Panc1 (cell line): ENCODE results near the gene C1RL. TPM values are rescaled to one million over a fixed set of nuclear protein-coding genes. Genes with fewer than 3 reads are reported as not detected.
A peak's percentile ranks its signal among the peaks of the same experiment; 100 is the strongest.

ENCODE experiments used
- ATAC-seq: fragments of 200-7000 bp; cut with Tn5 transposase; 2 replicates; pipeline ENCODE4 v1.9.1; 2020; ENCODE audit warnings: mild to moderate bottlenecking, moderate library complexity
- BruUV-seq: library from RNA; stranded (reverse); fragments of 400-500 nt; replicated peaks from 2 replicates; lab custom pipeline; 2021; lab: Mats Ljungman, UMichigan
- CTCF ChIA-PET: fragments of 300-600 bp; sonication (Branson Sonifier 250); formaldehyde crosslinking; loops from one replicate; lab custom pipeline; 2022; ENCODE audit warnings: antibody characterized with exemption; lab: Charles Lee
- POLR2A ChIA-PET: fragments of 300-600 bp; sonication (Branson Sonifier 250); formaldehyde crosslinking; loops from one replicate; lab custom pipeline; 2022; ENCODE audit warnings: antibody characterized with exemption; lab: Charles Lee
- DNase-seq: peaks from one replicate; pipeline ENCODE4 v3.0.0-alpha.2; 2010; ENCODE audit warnings: low read depth, low spot score
- H3K27ac ChIP-seq: 2 replicates; pipeline ENCODE4 v1.5.1; 2011; ENCODE audit warnings: mild to moderate bottlenecking, low read length, inconsistent platforms
- H3K27me3 ChIP-seq: fragments of 200-500 bp; sonication (Bioruptor generic); 2 replicates; pipeline ENCODE4 v1.6.0; 2014; ENCODE audit warnings: low read length, inconsistent platforms; ENCODE audit not compliant: control insufficient read depth, insufficient read depth
- H3K36me3 ChIP-seq: fragments of 200-500 bp; sonication (Bioruptor generic); 2 replicates; pipeline ENCODE4 v1.5.1; 2014; ENCODE audit warnings: inconsistent platforms, mild to moderate bottlenecking, low read length, moderate library complexity; ENCODE audit not compliant: control insufficient read depth, insufficient read depth
- H3K4me1 ChIP-seq: 2 replicates; pipeline ENCODE4 v1.5.1; 2011; ENCODE audit warnings: inconsistent platforms, mild to moderate bottlenecking, low read length, moderate library complexity; ENCODE audit not compliant: control insufficient read depth, insufficient read depth
- H3K4me3 ChIP-seq, 2 experiments: 2 replicates each; pipeline ENCODE4 v1.5.1; 2011 to 2012; ENCODE audit warnings: low read depth in 2 of 2, low read length in 2 of 2, mild to moderate bottlenecking in 2 of 2, inconsistent platforms in 1 of 2, moderate library complexity in 1 of 2
- H3K9me3 ChIP-seq: fragments of 200-500 bp; sonication (Bioruptor generic); 2 replicates; pipeline ENCODE4 v1.5.1; 2014; ENCODE audit warnings: low read depth, mild to moderate bottlenecking, inconsistent platforms, low read length, moderate library complexity; ENCODE audit not compliant: control insufficient read depth, insufficient read depth
- POLR2AphosphoS5 ChIP-seq: IDR thresholded peaks from 2 replicates; pipeline ENCODE4 v1.6.1; 2012; ENCODE audit warnings: mild to moderate bottlenecking, low read depth, low read length, moderate library complexity
- SIN3A ChIP-seq: IDR thresholded peaks from 2 replicates; pipeline ENCODE4 v1.6.1; 2012; ENCODE audit warnings: low read depth, mild to moderate bottlenecking, low read length, moderate library complexity, borderline replicate concordance; ENCODE audit not compliant: insufficient read depth
- TCF7L2 ChIP-seq: IDR thresholded peaks from 2 replicates; pipeline ENCODE4 v1.6.1; 2011; ENCODE audit warnings: mild to moderate bottlenecking, low read depth, low read length, inconsistent platforms
- in situ Hi-C: cut with HindIII; loops from 2 replicates; pipeline ENCODE4 v1.10.0; 2016; ENCODE audit warnings: low sequenced_read_pairs, low pct_unique_long_range_greater_than_20kb
- intact Hi-C: fragments of 100-400 bp; cut with micrococcal nuclease; formaldehyde crosslinking; loops from one replicate; pipeline ENCODE4 v1.10.0; 2022; ENCODE audit not compliant: unreplicated experiment
- total RNA-seq: library from RNA; stranded (reverse); gene quantifications from one replicate; pipeline ENCODE4 v1.2.1, GENCODE V29; 2021; ENCODE audit not compliant: unreplicated experiment
- TF ChIP-seq, protein P1 (sequence below), 2 experiments: IDR thresholded peaks; 2 replicates each; pipeline ENCODE4 v1.6.1; 2011 to 2012; ENCODE audit warnings: low read depth in 2 of 2, control low read depth in 1 of 2, low read length in 1 of 2, mild to moderate bottlenecking in 1 of 2, moderate library complexity in 1 of 2; ENCODE audit not compliant: insufficient read depth in 1 of 2
- TF ChIP-seq, protein P2 (sequence below): fragments of 450-650 bp; IDR thresholded peaks from 2 replicates; pipeline ENCODE4 v1.5.1; 2017; ENCODE audit warnings: mild to moderate bottlenecking

Gene C1RL
- total RNA-seq, 1 experiment from 2014 or later = 10.7 TPM

DNA sequence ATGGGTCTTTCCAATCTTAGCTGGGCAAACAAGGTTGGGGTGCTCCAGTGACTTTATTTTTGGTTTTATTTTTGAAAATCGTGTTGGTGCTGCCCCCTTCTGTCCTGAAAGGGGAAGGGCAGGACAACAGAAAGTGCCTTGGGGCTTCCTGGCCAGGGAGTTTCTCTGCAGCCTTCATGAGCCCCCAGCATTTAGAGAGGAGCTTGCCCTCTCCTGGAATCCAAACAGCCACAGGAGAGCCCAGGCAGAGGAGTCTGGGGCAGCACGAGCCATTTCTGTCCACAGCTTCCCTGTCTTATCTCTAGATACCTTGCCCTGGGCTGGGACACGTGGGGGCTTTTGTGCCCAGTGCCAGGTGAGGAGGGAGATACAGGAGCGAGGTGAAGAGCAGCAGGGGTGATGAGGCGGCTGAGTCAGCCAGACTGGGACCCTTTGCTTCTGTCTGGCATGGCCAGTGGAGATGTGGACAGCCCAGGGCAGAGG lies 4.4 kb upstream of the C1RL start:
- no peak overlapping the region for H3K27ac ChIP-seq
- no peaks in the 10 kb centered on the region for H3K36me3 ChIP-seq
- ATAC-seq (no peak), DNase-seq (no peak)
- in situ Hi-C loops (no loop called here), intact Hi-C loops (loop anchor here (10.0 kb wide), 1 partner anchor 169 kb away; the partner anchor contains the start of genes C12orf57 and RNU7-1)
- TF ChIP-seq, protein P1, sequence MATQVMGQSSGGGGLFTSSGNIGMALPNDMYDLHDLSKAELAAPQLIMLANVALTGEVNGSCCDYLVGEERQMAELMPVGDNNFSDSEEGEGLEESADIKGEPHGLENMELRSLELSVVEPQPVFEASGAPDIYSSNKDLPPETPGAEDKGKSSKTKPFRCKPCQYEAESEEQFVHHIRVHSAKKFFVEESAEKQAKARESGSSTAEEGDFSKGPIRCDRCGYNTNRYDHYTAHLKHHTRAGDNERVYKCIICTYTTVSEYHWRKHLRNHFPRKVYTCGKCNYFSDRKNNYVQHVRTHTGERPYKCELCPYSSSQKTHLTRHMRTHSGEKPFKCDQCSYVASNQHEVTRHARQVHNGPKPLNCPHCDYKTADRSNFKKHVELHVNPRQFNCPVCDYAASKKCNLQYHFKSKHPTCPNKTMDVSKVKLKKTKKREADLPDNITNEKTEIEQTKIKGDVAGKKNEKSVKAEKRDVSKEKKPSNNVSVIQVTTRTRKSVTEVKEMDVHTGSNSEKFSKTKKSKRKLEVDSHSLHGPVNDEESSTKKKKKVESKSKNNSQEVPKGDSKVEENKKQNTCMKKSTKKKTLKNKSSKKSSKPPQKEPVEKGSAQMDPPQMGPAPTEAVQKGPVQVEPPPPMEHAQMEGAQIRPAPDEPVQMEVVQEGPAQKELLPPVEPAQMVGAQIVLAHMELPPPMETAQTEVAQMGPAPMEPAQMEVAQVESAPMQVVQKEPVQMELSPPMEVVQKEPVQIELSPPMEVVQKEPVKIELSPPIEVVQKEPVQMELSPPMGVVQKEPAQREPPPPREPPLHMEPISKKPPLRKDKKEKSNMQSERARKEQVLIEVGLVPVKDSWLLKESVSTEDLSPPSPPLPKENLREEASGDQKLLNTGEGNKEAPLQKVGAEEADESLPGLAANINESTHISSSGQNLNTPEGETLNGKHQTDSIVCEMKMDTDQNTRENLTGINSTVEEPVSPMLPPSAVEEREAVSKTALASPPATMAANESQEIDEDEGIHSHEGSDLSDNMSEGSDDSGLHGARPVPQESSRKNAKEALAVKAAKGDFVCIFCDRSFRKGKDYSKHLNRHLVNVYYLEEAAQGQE (IDR thresholded peaks at IDR 0.05; ENCODE audit: insufficient read depth in 1 of 2, low read depth in 2 of 2, low read length in 1 of 2) = no peak
- TF ChIP-seq, protein P2, sequence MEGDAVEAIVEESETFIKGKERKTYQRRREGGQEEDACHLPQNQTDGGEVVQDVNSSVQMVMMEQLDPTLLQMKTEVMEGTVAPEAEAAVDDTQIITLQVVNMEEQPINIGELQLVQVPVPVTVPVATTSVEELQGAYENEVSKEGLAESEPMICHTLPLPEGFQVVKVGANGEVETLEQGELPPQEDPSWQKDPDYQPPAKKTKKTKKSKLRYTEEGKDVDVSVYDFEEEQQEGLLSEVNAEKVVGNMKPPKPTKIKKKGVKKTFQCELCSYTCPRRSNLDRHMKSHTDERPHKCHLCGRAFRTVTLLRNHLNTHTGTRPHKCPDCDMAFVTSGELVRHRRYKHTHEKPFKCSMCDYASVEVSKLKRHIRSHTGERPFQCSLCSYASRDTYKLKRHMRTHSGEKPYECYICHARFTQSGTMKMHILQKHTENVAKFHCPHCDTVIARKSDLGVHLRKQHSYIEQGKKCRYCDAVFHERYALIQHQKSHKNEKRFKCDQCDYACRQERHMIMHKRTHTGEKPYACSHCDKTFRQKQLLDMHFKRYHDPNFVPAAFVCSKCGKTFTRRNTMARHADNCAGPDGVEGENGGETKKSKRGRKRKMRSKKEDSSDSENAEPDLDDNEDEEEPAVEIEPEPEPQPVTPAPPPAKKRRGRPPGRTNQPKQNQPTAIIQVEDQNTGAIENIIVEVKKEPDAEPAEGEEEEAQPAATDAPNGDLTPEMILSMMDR = peak; percentile 85
- TF ChIP-seq TCF7L2 = no peak
- H3K4me3 ChIP-seq = no peak overlapping the region
- H3K9me3 ChIP-seq = no peaks in the 10 kb centered on the region
- H3K4me1 ChIP-seq = peaks cover 3% of the 10 kb centered on the region; the same call in 1 of the 2 replicates
- ChIA-PET CTCF (no interaction called here), POLR2A (interaction anchor here (0.6 kb wide), 1 partner anchor 169 kb away, joined by 7 read pairs; the partner anchor contains the start of gene C12orf57)
- BruUV-seq = no TSS peak
- H3K27me3 ChIP-seq = no peaks in the 10 kb centered on the region

DNA sequence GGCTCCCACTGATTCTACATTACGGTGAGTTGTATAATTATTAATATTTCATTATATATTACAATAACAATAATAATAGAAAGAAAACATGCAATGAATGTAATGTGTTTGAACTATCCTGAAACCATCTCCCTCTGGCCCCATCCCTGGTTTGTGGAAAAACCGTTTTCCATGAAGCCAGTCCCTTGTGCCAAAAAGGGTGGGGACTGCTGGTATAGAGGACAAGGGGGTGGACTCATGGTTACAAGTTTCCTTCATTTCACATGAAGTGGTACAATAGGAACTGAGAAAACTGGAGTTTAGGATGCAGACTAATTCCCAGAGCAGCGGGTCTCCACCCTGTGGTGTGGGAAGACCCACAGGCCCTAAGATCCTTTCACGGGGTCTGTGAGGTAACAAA lies 3.0 kb upstream of the C1RL start:
- no peaks in the 10 kb centered on the region for H3K9me3 ChIP-seq
- no peaks in the 10 kb centered on the region; the same call in 1 of the 2 replicates for H3K36me3 ChIP-seq
- H3K27me3 ChIP-seq = no peaks in the 10 kb centered on the region
- no peak for ATAC-seq
- TF ChIP-seq, protein P1 (IDR thresholded peaks at IDR 0.05; ENCODE audit: insufficient read depth in 1 of 2, low read depth in 2 of 2, low read length in 1 of 2) = no peak
- TF ChIP-seq POLR2AphosphoS5 (no peak), TCF7L2 (no peak), SIN3A (no peak)
- TF ChIP-seq, protein P2 = no peak
- no peak for DNase-seq
- no peak overlapping the region for H3K4me3 ChIP-seq
- POLR2A ChIA-PET = no interaction called here
- peaks cover 5% of the 10 kb centered on the region; the same call in 1 of the 2 replicates for H3K4me1 ChIP-seq
- H3K27ac ChIP-seq = no peak overlapping the region
- BruUV-seq = no TSS peak
- in situ Hi-C loops (no loop called here), intact Hi-C loops (loop anchor here (10.0 kb wide), 1 partner anchor 167 kb away; the partner anchor contains the start of genes C12orf57 and RNU7-1)
- CTCF ChIA-PET = interaction anchor here (1.0 kb wide), 1 partner anchor 52 kb away, joined by 3 read pairs; the partner anchor contains the start of gene C1S
